Measurements from ENCODE around the gene CDK19. TPM values are rescaled to one million over a fixed set of nuclear protein-coding genes. Genes with fewer than 3 reads are reported as not detected.
"Not testable (repeated sequence)": the region's sequence is repeated elsewhere in the genome, so short reads cannot be mapped to it uniquely, and the experiment has no call there.

CDK19 gene
- total and polyA plus RNA-seq, 2 of the 4 experiments (the other 2 are of a cell fraction) = 6.0 to 6.8 TPM

GRCh38 chr6:110581679-110582078 is 233.6 kb downstream of the CDK19 start:
- H3K4ac ChIP-seq (ENCODE audit: low read depth, low read length) = no peak overlapping the region
- no peak overlapping the region for H3K56ac ChIP-seq (ENCODE audit: extremely low read depth, insufficient read depth, low read length)
- H2AK9ac ChIP-seq (replicated peaks; ENCODE audit: low read depth, low read length, poor library complexity) = no peak overlapping the region
- H3K4me2 ChIP-seq (ENCODE audit: low read depth, low read length) = no peak overlapping the region
- in situ Hi-C loops (cut with MboI; ENCODE audit: low sequenced_read_pairs) = no loop called here
- no peak overlapping the region for H2AK5ac ChIP-seq (ENCODE audit: low read depth, low read length)
- no peaks in the 10 kb centered on the region for H3K9me1 ChIP-seq (ENCODE audit: insufficient read depth, low read length)
- no peak overlapping the region for H3K14ac ChIP-seq (replicated peaks; ENCODE audit: low read depth, low read length)
- H2BK5ac ChIP-seq (ENCODE audit: low read depth, low read length, poor library complexity, severe bottlenecking) = peak overlapping the region; percentile 46
- H2AFZ ChIP-seq (replicated peaks; ENCODE audit: low read length, poor library complexity) = no peak overlapping the region
- no peak overlapping the region for H3K4me3 ChIP-seq (ENCODE audit: insufficient read depth, low read depth, low read length)
- H2BK15ac ChIP-seq (ENCODE audit: low read depth, low read length) = no peak overlapping the region
- no peaks in the 10 kb centered on the region for H3K36me3 ChIP-seq (ENCODE audit: control insufficient read depth, insufficient read depth, low read length)
- no peak overlapping the region; the same call in 1 of the 2 replicates for H4K5ac ChIP-seq (ENCODE audit: low read depth, low read length)
- H3K18ac ChIP-seq (ENCODE audit: low read depth, low read length) = peak overlapping the region; percentile 65; the same call in 1 of the 2 replicates
- dilution Hi-C loops (cut with HindIII; ENCODE audit: low sequenced_read_pairs, unreplicated experiment) = no loop called here
- no peak overlapping the region for H2BK120ac ChIP-seq (ENCODE audit: low read depth, low read length)
- no peak overlapping the region for H4K91ac ChIP-seq (ENCODE audit: insufficient read depth, low read depth, low read length)
- no peak overlapping the region for H3K27ac ChIP-seq (ENCODE audit: insufficient read depth, low read length)
- ATAC-seq (ENCODE audit: low read depth) (no peak; the same call in 1 of the 2 replicates), DNase-seq (no peak)
- BruUV-seq (replicated peaks) = no TSS peak
- POLR2A ChIA-PET (ENCODE audit: unreplicated experiment) = no interaction called here
- no peak overlapping the region for H3K23ac ChIP-seq (ENCODE audit: low read depth, low read length)
- H3K79me1 ChIP-seq (ENCODE audit: low read depth in 1 of 2, low read length in 2 of 2) = no peaks in the 10 kb centered on the region
- no peak for TF ChIP-seq RCOR1 (IDR thresholded peaks at IDR 0.05; ENCODE audit: insufficient replicate concordance, low read length)
- no peak for TF ChIP-seq CEBPB (IDR thresholded peaks at IDR 0.05; ENCODE audit: low read depth, low read length)
- TF ChIP-seq, protein P1, sequence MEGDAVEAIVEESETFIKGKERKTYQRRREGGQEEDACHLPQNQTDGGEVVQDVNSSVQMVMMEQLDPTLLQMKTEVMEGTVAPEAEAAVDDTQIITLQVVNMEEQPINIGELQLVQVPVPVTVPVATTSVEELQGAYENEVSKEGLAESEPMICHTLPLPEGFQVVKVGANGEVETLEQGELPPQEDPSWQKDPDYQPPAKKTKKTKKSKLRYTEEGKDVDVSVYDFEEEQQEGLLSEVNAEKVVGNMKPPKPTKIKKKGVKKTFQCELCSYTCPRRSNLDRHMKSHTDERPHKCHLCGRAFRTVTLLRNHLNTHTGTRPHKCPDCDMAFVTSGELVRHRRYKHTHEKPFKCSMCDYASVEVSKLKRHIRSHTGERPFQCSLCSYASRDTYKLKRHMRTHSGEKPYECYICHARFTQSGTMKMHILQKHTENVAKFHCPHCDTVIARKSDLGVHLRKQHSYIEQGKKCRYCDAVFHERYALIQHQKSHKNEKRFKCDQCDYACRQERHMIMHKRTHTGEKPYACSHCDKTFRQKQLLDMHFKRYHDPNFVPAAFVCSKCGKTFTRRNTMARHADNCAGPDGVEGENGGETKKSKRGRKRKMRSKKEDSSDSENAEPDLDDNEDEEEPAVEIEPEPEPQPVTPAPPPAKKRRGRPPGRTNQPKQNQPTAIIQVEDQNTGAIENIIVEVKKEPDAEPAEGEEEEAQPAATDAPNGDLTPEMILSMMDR (conservative IDR thresholded peaks at IDR 0.05; ENCODE audit: low read depth, low read length) = no peak
- TF ChIP-seq USF2 (IDR thresholded peaks at IDR 0.05; ENCODE audit: low read depth, low read length) = peak; percentile 77; the same call in 1 of the 2 replicates
- no peaks in the 10 kb centered on the region for H4K20me1 ChIP-seq (ENCODE audit: insufficient read depth, low read length)
- no peaks in the 10 kb centered on the region for H3K9me3 ChIP-seq (ENCODE audit: control insufficient read depth, insufficient read depth, low read length)
- no peak overlapping the region for H4K8ac ChIP-seq (ENCODE audit: low read depth in 2 of 2, low read length in 2 of 2)
- H2BK20ac ChIP-seq (ENCODE audit: low read depth, low read length) = no peak overlapping the region
- CTCF ChIA-PET = no interaction called here
- no peaks in the 10 kb centered on the region for H3K27me3 ChIP-seq (ENCODE audit: control insufficient read depth, insufficient read depth, low read length)
- intact Hi-C loops (cut with micrococcal nuclease) = no loop called here
- no peaks in the 10 kb centered on the region for H3K4me1 ChIP-seq (ENCODE audit: control insufficient read depth, insufficient read depth, low read length)
- H3K9ac ChIP-seq (ENCODE audit: low read depth, low read length) = no peak overlapping the region

DNA sequence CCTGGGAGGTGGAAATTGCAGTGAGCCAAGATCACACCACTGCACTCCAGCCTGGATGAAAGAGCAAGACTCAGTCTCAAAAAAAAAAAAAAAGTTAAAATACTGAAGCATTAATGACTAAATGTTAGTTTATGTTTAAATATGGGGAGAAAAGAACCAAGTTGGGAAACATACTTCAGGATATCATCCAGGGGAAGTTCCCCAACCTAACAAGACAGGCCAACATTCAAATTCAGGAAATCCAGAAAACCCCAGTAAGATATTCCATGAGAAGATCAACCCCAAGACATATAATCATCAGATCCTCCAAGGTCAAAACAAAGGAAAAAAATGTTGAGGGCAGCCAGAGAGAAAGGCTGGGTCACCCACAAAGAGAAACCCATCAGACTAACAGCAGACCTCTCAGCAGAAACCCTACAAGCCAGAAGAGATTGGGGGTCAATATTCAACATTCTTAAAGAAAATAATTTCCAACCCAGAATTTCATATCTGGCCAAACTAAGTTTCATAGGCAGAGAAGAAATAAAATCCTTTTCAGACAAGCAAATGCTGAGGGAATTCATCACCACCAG is 237.6 kb downstream of the CDK19 start:
- H2AK9ac ChIP-seq (replicated peaks; ENCODE audit: low read depth, low read length, poor library complexity); H3K4me1 ChIP-seq (ENCODE audit: control insufficient read depth, insufficient read depth, low read length); H3K18ac ChIP-seq (ENCODE audit: low read depth, low read length); H2AK5ac ChIP-seq (ENCODE audit: low read depth, low read length); H3K79me1 ChIP-seq (ENCODE audit: low read depth in 1 of 2, low read length in 2 of 2); H3K9ac ChIP-seq (ENCODE audit: low read depth, low read length); dilution Hi-C loops (cut with HindIII; ENCODE audit: low sequenced_read_pairs, unreplicated experiment); in situ Hi-C loops (cut with MboI; ENCODE audit: low sequenced_read_pairs); BruUV-seq (replicated peaks); H3K27me3 ChIP-seq (ENCODE audit: control insufficient read depth, insufficient read depth, low read length); POLR2A ChIA-PET (ENCODE audit: unreplicated experiment); CTCF ChIA-PET; DNase-seq; H2BK20ac ChIP-seq (ENCODE audit: low read depth, low read length); H3K9me1 ChIP-seq (ENCODE audit: insufficient read depth, low read length); H4K5ac ChIP-seq (ENCODE audit: low read depth, low read length); ATAC-seq (ENCODE audit: low read depth); H3K4ac ChIP-seq (ENCODE audit: low read depth, low read length); H4K20me1 ChIP-seq (ENCODE audit: insufficient read depth, low read length); H4K8ac ChIP-seq (ENCODE audit: low read depth in 2 of 2, low read length in 2 of 2); H2AFZ ChIP-seq (replicated peaks; ENCODE audit: low read length, poor library complexity); H3K23ac ChIP-seq (ENCODE audit: low read depth, low read length); H3K4me2 ChIP-seq (ENCODE audit: low read depth, low read length); intact Hi-C loops (cut with micrococcal nuclease); H2BK5ac ChIP-seq (ENCODE audit: low read depth, low read length, poor library complexity, severe bottlenecking); H2BK15ac ChIP-seq (ENCODE audit: low read depth, low read length); H3K14ac ChIP-seq (replicated peaks; ENCODE audit: low read depth, low read length); H3K56ac ChIP-seq (ENCODE audit: extremely low read depth, insufficient read depth, low read length); H3K36me3 ChIP-seq (ENCODE audit: control insufficient read depth, insufficient read depth, low read length); H2BK120ac ChIP-seq (ENCODE audit: low read depth, low read length); H3K4me3 ChIP-seq (ENCODE audit: insufficient read depth, low read depth, low read length); H4K91ac ChIP-seq (ENCODE audit: insufficient read depth, low read depth, low read length); H3K9me3 ChIP-seq (ENCODE audit: control insufficient read depth, insufficient read depth, low read length); H3K27ac ChIP-seq (ENCODE audit: insufficient read depth, low read length): not testable (repeated sequence)

Measured in IMR-90 (cell line).